K562 (cell line): ENCODE measurements around the gene C10orf95. TPM values are rescaled to one million over a fixed set of nuclear protein-coding genes. Genes with fewer than 3 reads are reported as not detected.

Source experiments
- ATAC-seq: fragments of 200-7000 bp; cut with Tn5 transposase; 3 replicates; pipeline ENCODE4 v1.9.1; 2020; ENCODE audit warnings: moderate library complexity
- BruUV-seq: library from RNA; stranded (reverse); fragments of 400-500 nt; replicated peaks from 2 replicates; lab custom pipeline; 2021; lab: Mats Ljungman, UMichigan
- CTCF ChIA-PET: fragments of 300-600 bp; formaldehyde crosslinking; extraction: SDS; loops from one replicate; lab custom pipeline; 2021; ENCODE audit warnings: low intra/inter-chr PET ratio; lab: Yijun Ruan, JAX
- POLR2A ChIA-PET: fragments of 300-600, 350-650 bp; sonication (Branson Sonifier 250); formaldehyde crosslinking; extraction: SDS; loops from one replicate; lab custom pipeline; 2021; ENCODE audit warnings: antibody characterized with exemption, inconsistent platforms; lab: Yijun Ruan, JAX
- DNase-seq, 4 experiments: peaks; one replicate each; pipeline versions ENCODE4 v3.0.0 to v3.0.0-alpha.2; 2011 to 2018; ENCODE audit warnings: low spot score in 3 of 4, mixed read lengths in 3 of 4; ENCODE audit errors: extremely low read depth in 1 of 4
- FAIRE-seq: peaks from 2 replicates; lab custom pipeline; 2011; peaks lifted over from hg19 to GRCh38; lab: Jason Lieb, UNC
- H2AFZ ChIP-seq: 2 replicates; pipeline ENCODE4 v1.6.0; 2011; ENCODE audit warnings: low read depth, low read length, control low read depth, inconsistent platforms
- H3K27ac ChIP-seq: fragments of 200-600 bp; 3 replicates; pipeline ENCODE4 v1.8.0; 2011; ENCODE audit warnings: low read depth, mild to moderate bottlenecking, control low read depth, inconsistent platforms, low read length, moderate library complexity, mixed read lengths; ENCODE audit errors: extremely low read depth
- H3K27me3 ChIP-seq, 2 experiments: fragments of 300-600 bp in 1 of 2; 2 replicates in 1 of 2; 3 replicates in 1 of 2; pipeline versions ENCODE4 v1.6.0 to v1.8.0; 2011; ENCODE audit warnings: inconsistent platforms in 2 of 2, low read length in 2 of 2, mild to moderate bottlenecking in 1 of 2, mixed read lengths in 1 of 2, moderate library complexity in 1 of 2; ENCODE audit not compliant: control insufficient read depth in 2 of 2, insufficient read depth in 2 of 2
- H3K36me3 ChIP-seq: fragments of 300-600 bp; 3 replicates; pipeline ENCODE4 v1.8.0; 2011; ENCODE audit warnings: mild to moderate bottlenecking, low read length, inconsistent platforms; ENCODE audit not compliant: control insufficient read depth, insufficient read depth
- H3K4me1 ChIP-seq, 2 experiments: fragments of 200-600 bp in 1 of 2; replicated peaks in 1 of 2; 2 replicates in 1 of 2; 3 replicates in 1 of 2; pipeline versions ENCODE4 v1.5.1 to v1.8.0; 2011; ENCODE audit warnings: inconsistent platforms in 2 of 2, low read length in 2 of 2, mild to moderate bottlenecking in 1 of 2, mixed read lengths in 1 of 2, moderate library complexity in 1 of 2; ENCODE audit not compliant: control insufficient read depth in 2 of 2, insufficient read depth in 2 of 2
- H3K4me2 ChIP-seq: 2 replicates; pipeline ENCODE4 v1.6.1; 2011; ENCODE audit warnings: low read length, control low read depth, inconsistent platforms, mixed read lengths; ENCODE audit not compliant: insufficient read depth
- H3K4me3 ChIP-seq: fragments of 200-600 bp; sonication (generic), shearing (Covaris generic); 2 replicates; pipeline ENCODE4 v1.5.1; 2016; ENCODE audit warnings: control low read depth, inconsistent platforms
- H3K79me2 ChIP-seq: fragments of 200-600 bp; 3 replicates; pipeline ENCODE4 v1.8.0; 2011; ENCODE audit warnings: low read length, inconsistent platforms; ENCODE audit not compliant: control insufficient read depth, insufficient read depth
- H3K9ac ChIP-seq, 2 experiments: 2 replicates each; pipeline versions ENCODE4 v1.6.0 to v1.6.1; 2011; ENCODE audit warnings: low read depth in 2 of 2, low read length in 2 of 2, control low read depth in 1 of 2, inconsistent platforms in 1 of 2, mild to moderate bottlenecking in 1 of 2, mixed read lengths in 1 of 2; ENCODE audit not compliant: insufficient read depth in 1 of 2
- H3K9me1 ChIP-seq: one replicate; pipeline ENCODE4 v1.6.0; 2011; ENCODE audit warnings: inconsistent platforms, mild to moderate bottlenecking, low read length, moderate library complexity; ENCODE audit not compliant: control insufficient read depth, insufficient read depth
- H3K9me3 ChIP-seq: replicated peaks from 2 replicates; pipeline ENCODE4 v1.5.1; 2011; ENCODE audit warnings: low read depth, low read length, inconsistent platforms; ENCODE audit not compliant: control insufficient read depth, insufficient read depth
- H4K20me1 ChIP-seq: replicated peaks from 2 replicates; pipeline ENCODE4 v1.6.1; 2011; ENCODE audit warnings: low read length, inconsistent platforms, mixed read lengths; ENCODE audit not compliant: control insufficient read depth, insufficient read depth
- CBFB ChIP-seq: sonication (generic); formaldehyde crosslinking; IDR thresholded peaks from 2 replicates; pipeline ENCODE4 v1.4.0; 2020; ENCODE audit warnings: mild to moderate bottlenecking, missing genetic modification reagents
- EHMT2 ChIP-seq: fragments of 450-650 bp; IDR thresholded peaks from 2 replicates; pipeline ENCODE4 v1.6.1; 2018; ENCODE audit warnings: antibody characterized with exemption
- MAZ ChIP-seq, 2 experiments: fragments of 450-650 bp in 1 of 2; sonication (generic) in 1 of 2; formaldehyde crosslinking; IDR thresholded peaks in 1 of 2; conservative IDR thresholded peaks in 1 of 2; 2 replicates each; pipeline versions ENCODE4 v1.4.0 to v1.5.0; 2020; ENCODE audit warnings: mild to moderate bottlenecking in 1 of 2, missing genetic modification reagents in 1 of 2
- MEF2A ChIP-seq: IDR thresholded peaks from 2 replicates; pipeline ENCODE4 v1.6.1; 2011; ENCODE audit warnings: low read depth, mild to moderate bottlenecking, low read length, moderate library complexity; ENCODE audit not compliant: control insufficient read depth
- NFE2 ChIP-seq: IDR thresholded peaks from 2 replicates; pipeline ENCODE4 v1.6.1; 2014; ENCODE audit warnings: antibody characterized with exemption, low read depth
- NFIC ChIP-seq: fragments of 450-650 bp; IDR thresholded peaks from 2 replicates; pipeline ENCODE4 v1.6.1; 2017; ENCODE audit warnings: mild to moderate bottlenecking, inconsistent platforms
- PRDM10 ChIP-seq: fragments of 450-650 bp; IDR thresholded peaks from 2 replicates; pipeline ENCODE4 v1.6.1; 2018; ENCODE audit not compliant: partially characterized antibody
- SIX5 ChIP-seq, 2 experiments: IDR thresholded peaks; 2 replicates each; pipeline ENCODE4 v1.6.1; 2011; ENCODE audit warnings: low read length in 2 of 2, borderline replicate concordance in 1 of 2, low read depth in 1 of 2, mild to moderate bottlenecking in 1 of 2, moderate library complexity in 1 of 2; ENCODE audit not compliant: insufficient read depth in 1 of 2
- SRF ChIP-seq, 2 experiments: fragments of 250-450, 450-650 bp in 1 of 2; sonication (Bioruptor Pico) in 1 of 2; sonication (generic) in 1 of 2; formaldehyde crosslinking; IDR thresholded peaks; 2 replicates each; pipeline versions ENCODE4 v1.5.0 to v1.5.1; 2020 to 2022; ENCODE audit warnings: mild to moderate bottlenecking in 1 of 2, missing genetic modification reagents in 1 of 2
- TCF7 ChIP-seq: sonication (generic); IDR thresholded peaks from 2 replicates; pipeline ENCODE4 v1.6.1; 2016; ENCODE audit warnings: antibody characterized with exemption, borderline replicate concordance
- U2AF1 ChIP-seq: fragments of 200-400 bp; formaldehyde crosslinking; optimal IDR thresholded peaks from 2 replicates; pipeline ENCODE3; 2017; ENCODE audit warnings: mild to moderate bottlenecking, low read depth, low read length, moderate library complexity
- ZFX ChIP-seq: sonication (generic); formaldehyde crosslinking; IDR thresholded peaks from 2 replicates; pipeline ENCODE4 v1.8.0; 2022; ENCODE audit warnings: mild to moderate bottlenecking, missing genetic modification reagents, moderate library complexity
- ZNF121 ChIP-seq: sonication (generic); formaldehyde crosslinking; conservative IDR thresholded peaks from 2 replicates; pipeline ENCODE4 v1.8.0; 2022; ENCODE audit warnings: missing genetic modification reagents
- ZNF583 ChIP-seq: fragments of 250-450 bp; sonication (Bioruptor Pico); IDR thresholded peaks from 2 replicates; pipeline ENCODE4 v1.4.0; 2020
- WGBS: fragments of 100-300 bp; shearing (Covaris generic); methylation state at CpG from one replicate; pipeline ENCODE4 v1.1.6; 2016; ENCODE audit warnings: low coverage, mixed read lengths; ENCODE audit not compliant: insufficient coverage; ENCODE audit errors: missing lambda C conversion rate; 5-methylcytosine and 5-hydroxymethylcytosine counted together
- in situ Hi-C: fragments of 300-500 bp; cut with MboI; formaldehyde crosslinking; loops from 4 replicates; pipeline ENCODE4 v1.15.0; 2018; ENCODE audit warnings: inconsistent platforms, mixed read lengths
- intact Hi-C: fragments of 100-400 bp; cut with micrococcal nuclease; formaldehyde crosslinking; loops from 2 replicates; pipeline ENCODE4 v1.14.2; 2022
- polyA plus RNA-seq, 8 experiments: library from polyadenylated mRNA; depleted of rRNA in 4 of 8; stranded (reverse) in 5 of 8; unstranded in 3 of 8; fragments of >200 nt; fragmentation: Nextera tagmentation in 2 of 8; fragmentation: Illumina TruSeq in 1 of 8; extraction: Ambion mirVana in 2 of 8; extraction: Trizol in 1 of 8; gene quantifications; 2 replicates each; pipeline versions ENCODE4 v1.2.1 to v1.2.3, GENCODE V29; 2011 to 2014; ENCODE audit warnings: inconsistent platforms in 1 of 8, missing spikeins in 1 of 8
- total RNA-seq, 7 experiments: library from RNA; depleted of rRNA in 6 of 7; stranded (reverse); fragments of >200 nt in 6 of 7; fragmentation: Illumina TruSeq in 2 of 7; extraction: Trizol in 2 of 7; gene quantifications; 2 replicates each; pipeline versions ENCODE4 v1.2.1 to v1.2.3, GENCODE V29; 2011 to 2021; ENCODE audit warnings: low replicate concordance in 1 of 7
- TF ChIP-seq, protein P1 (sequence below): fragments of 250-450 bp; sonication (Bioruptor Pico); IDR thresholded peaks from 2 replicates; pipeline ENCODE4 v1.4.0; 2020; ENCODE audit warnings: mild to moderate bottlenecking, moderate library complexity

The C10orf95 gene
- total and polyA plus RNA-seq, 9 of the 15 experiments (the other 6 are each of a cell fraction or from before 2014, with no cell fraction given), result 0.03 to 0.41 (median 0.17) TPM; not detected in 1

GRCh38 chr10:102437515-102437914, 13.8 kb downstream of the C10orf95 start:
- ChIA-PET CTCF (no interaction called here), POLR2A (interaction anchor here (0.6 to 3.3 kb wide), 4 partner anchors 13 to 34 kb away, joined by 3 to 34 read pairs (median 10); partner anchors contain the start of genes C10orf95 and FBXL15)
- in situ Hi-C loops (loop anchor here (25.0 kb wide), 1 partner anchor 600 kb away; the partner anchor contains the start of gene KCNIP2), intact Hi-C loops (no loop called here)
- H3K4me2 ChIP-seq, result peak overlapping the region; percentile 85
- TF ChIP-seq U2AF1 (no peak), ZFX (no peak), PRDM10 (peak; percentile 32), SRF (CRISPR knock-in tag; IDR thresholded peaks at IDR 0.05) (no peak), ZNF583 (CRISPR knock-in tag) (no peak), NFIC (peak; percentile 83), CBFB (CRISPR knock-in tag) (no peak), MAZ (CRISPR knock-in tag; conservative IDR thresholded peaks at IDR 0.05 in 1 of 2, IDR thresholded peaks at IDR 0.05 in 1 of 2) (no peak), EHMT2 (no peak), MEF2A (no peak), TCF7 (no peak), NFE2 (no peak), SIX5 (IDR thresholded peaks at IDR 0.05; ENCODE audit: borderline replicate concordance in 1 of 2, insufficient read depth in 1 of 2, low read depth in 1 of 2, low read length in 2 of 2) (no peak), ZNF121 (CRISPR knock-in tag) (peak; percentile 90)
- TF ChIP-seq, protein P1, sequence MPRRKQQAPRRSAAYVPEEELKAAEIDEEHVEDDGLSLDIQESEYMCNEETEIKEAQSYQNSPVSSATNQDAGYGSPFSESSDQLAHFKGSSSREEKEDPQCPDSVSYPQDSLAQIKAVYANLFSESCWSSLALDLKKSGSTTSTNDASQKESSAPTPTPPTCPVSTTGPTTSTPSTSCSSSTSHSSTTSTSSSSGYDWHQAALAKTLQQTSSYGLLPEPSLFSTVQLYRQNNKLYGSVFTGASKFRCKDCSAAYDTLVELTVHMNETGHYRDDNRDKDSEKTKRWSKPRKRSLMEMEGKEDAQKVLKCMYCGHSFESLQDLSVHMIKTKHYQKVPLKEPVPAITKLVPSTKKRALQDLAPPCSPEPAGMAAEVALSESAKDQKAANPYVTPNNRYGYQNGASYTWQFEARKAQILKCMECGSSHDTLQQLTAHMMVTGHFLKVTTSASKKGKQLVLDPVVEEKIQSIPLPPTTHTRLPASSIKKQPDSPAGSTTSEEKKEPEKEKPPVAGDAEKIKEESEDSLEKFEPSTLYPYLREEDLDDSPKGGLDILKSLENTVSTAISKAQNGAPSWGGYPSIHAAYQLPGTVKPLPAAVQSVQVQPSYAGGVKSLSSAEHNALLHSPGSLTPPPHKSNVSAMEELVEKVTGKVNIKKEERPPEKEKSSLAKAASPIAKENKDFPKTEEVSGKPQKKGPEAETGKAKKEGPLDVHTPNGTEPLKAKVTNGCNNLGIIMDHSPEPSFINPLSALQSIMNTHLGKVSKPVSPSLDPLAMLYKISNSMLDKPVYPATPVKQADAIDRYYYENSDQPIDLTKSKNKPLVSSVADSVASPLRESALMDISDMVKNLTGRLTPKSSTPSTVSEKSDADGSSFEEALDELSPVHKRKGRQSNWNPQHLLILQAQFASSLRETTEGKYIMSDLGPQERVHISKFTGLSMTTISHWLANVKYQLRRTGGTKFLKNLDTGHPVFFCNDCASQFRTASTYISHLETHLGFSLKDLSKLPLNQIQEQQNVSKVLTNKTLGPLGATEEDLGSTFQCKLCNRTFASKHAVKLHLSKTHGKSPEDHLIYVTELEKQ (CRISPR knock-in tag), result no peak
- peak overlapping the region; percentile 58 to 85; a peak in 3 of 4 replicates for H3K9ac ChIP-seq
- DNase-seq (no peak), FAIRE-seq (no peak), ATAC-seq (no peak)
- H4K20me1 ChIP-seq, result peaks cover 4% of the 10 kb centered on the region
- no peak overlapping the region for H2AFZ ChIP-seq
- H3K9me1 ChIP-seq, result no peaks in the 10 kb centered on the region
- H3K79me2 ChIP-seq, result peaks cover 44% of the 10 kb centered on the region
- H3K4me3 ChIP-seq, result peak overlapping the region; percentile 80
- peaks cover 29 to 37% of the 10 kb centered on the region in 2 experiments for H3K4me1 ChIP-seq
- no peak overlapping the region; the same call in 2 of the 3 replicates for H3K27ac ChIP-seq
- WGBS, result 7% methylated on average over 3 of the region's 3 CpGs
- no peaks in the 10 kb centered on the region for H3K9me3 ChIP-seq
- peaks cover 10% of the 10 kb centered on the region; the same call in 2 of the 3 replicates for H3K36me3 ChIP-seq
- BruUV-seq, result no TSS peak
- no peaks in the 10 kb centered on the region for H3K27me3 ChIP-seq
